ENCODE results near the gene ZNF19.

The ZNF19 gene

GRCh38 chr16:71467810-71468209, 21.3 kb downstream of the ZNF19 start:
- 0 to 30% methylated on average over 1 to 2 of the region's 9 CpGs for whole genome bisulfite sequencing, 2 experiments (ENCODE audit: insufficient coverage in 2 of 2)
- H3K9me3 ChIP-seq (ENCODE audit: control insufficient read depth, low read length), result no peaks in the 10 kb centered on the region
- H3K4me1 ChIP-seq (ENCODE audit: control insufficient read depth, insufficient read depth, low read length, poor library complexity, severe bottlenecking), result peaks cover 5% of the 10 kb centered on the region
- H3K36me3 ChIP-seq (ENCODE audit: control insufficient read depth, insufficient read depth, low read length), result no peaks in the 10 kb centered on the region
- H3K4me3 ChIP-seq (ENCODE audit: extremely low read depth, insufficient read depth, low read length, poor library complexity, severe bottlenecking), result no peak overlapping the region
- H3K27ac ChIP-seq (ENCODE audit: low read depth, low read length, severe bottlenecking), result no peak overlapping the region

GRCh38 chr16:71464231-71464630, 24.9 kb downstream of the ZNF19 start:
- Histone ChIP-seq H3K4me3 (ENCODE audit: extremely low read depth, insufficient read depth, low read length, poor library complexity, severe bottlenecking) (no peak overlapping the region), H3K27ac (ENCODE audit: low read depth, low read length, severe bottlenecking) (no peak overlapping the region), H3K9me3 (ENCODE audit: control insufficient read depth, low read length) (no peaks in the 10 kb centered on the region), H3K36me3 (ENCODE audit: control insufficient read depth, insufficient read depth, low read length) (no peaks in the 10 kb centered on the region), H3K4me1 (ENCODE audit: control insufficient read depth, insufficient read depth, low read length, poor library complexity, severe bottlenecking) (peaks cover 13% of the 10 kb centered on the region)
- no CpG with 5 or more reads among the region's 1 CpG for WGBS, 2 experiments (ENCODE audit: insufficient coverage in 2 of 2)

GRCh38 chr16:71461686-71462648, 27.2 kb downstream of the ZNF19 start, which contains the start of gene ZNF23:
Gene ZNF23 (minus strand): TSS chr16:71462247. CDS start chr16:71456796, 5,451 bp downstream.
- Histone ChIP-seq H3K27ac (ENCODE audit: low read depth, low read length, severe bottlenecking) (peak within 1 kb of the TSS; percentile 62), H3K36me3 (ENCODE audit: control insufficient read depth, insufficient read depth, low read length) (no peaks in the 10 kb centered on the region), H3K4me3 (ENCODE audit: extremely low read depth, insufficient read depth, low read length, poor library complexity, severe bottlenecking) (peak within 1 kb of the TSS; percentile 90), H3K4me1 (ENCODE audit: control insufficient read depth, insufficient read depth, low read length, poor library complexity, severe bottlenecking) (peaks cover 13% of the 10 kb centered on the region), H3K9me3 (ENCODE audit: control insufficient read depth, low read length) (no peaks in the 10 kb centered on the region)
- 0 to 1% methylated on average over 43 to 47 of the region's 52 CpGs for WGBS, 2 experiments (ENCODE audit: insufficient coverage in 2 of 2)

- H3K27ac ChIP-seq (ENCODE audit: low read depth, low read length, severe bottlenecking), result no peak overlapping the region
Observed at GRCh38 chr16:71460941-71461340, 28.2 kb downstream of the ZNF19 start.

GRCh38 chr16:71460236-71460635, 28.9 kb downstream of the ZNF19 start:
- H3K27ac ChIP-seq (ENCODE audit: low read depth, low read length, severe bottlenecking), result no peak overlapping the region
- no peak overlapping the region for H3K4me3 ChIP-seq (ENCODE audit: extremely low read depth, insufficient read depth, low read length, poor library complexity, severe bottlenecking)
- no peaks in the 10 kb centered on the region for H3K9me3 ChIP-seq (ENCODE audit: control insufficient read depth, low read length)
- peaks cover 13% of the 10 kb centered on the region for H3K4me1 ChIP-seq (ENCODE audit: control insufficient read depth, insufficient read depth, low read length, poor library complexity, severe bottlenecking)
- 79 to 88% methylated on average over 2 of the region's 4 CpGs for WGBS, 2 experiments (ENCODE audit: insufficient coverage in 2 of 2)
- peaks cover 16% of the 10 kb centered on the region for H3K36me3 ChIP-seq (ENCODE audit: control insufficient read depth, insufficient read depth, low read length)

More at GRCh38 chr16:71460941-71461340, 28.2 kb downstream of the ZNF19 start:
- no CpG with 5 or more reads among the region's 1 CpG for WGBS, 2 experiments (ENCODE audit: insufficient coverage in 2 of 2)
- peak overlapping the region; percentile 90 for H3K4me3 ChIP-seq (ENCODE audit: extremely low read depth, insufficient read depth, low read length, poor library complexity, severe bottlenecking)
- peaks cover 13% of the 10 kb centered on the region for H3K4me1 ChIP-seq (ENCODE audit: control insufficient read depth, insufficient read depth, low read length, poor library complexity, severe bottlenecking)
- peaks cover 9% of the 10 kb centered on the region for H3K36me3 ChIP-seq (ENCODE audit: control insufficient read depth, insufficient read depth, low read length)
- no peaks in the 10 kb centered on the region for H3K9me3 ChIP-seq (ENCODE audit: control insufficient read depth, low read length)

GRCh38 chr16:71459510-71459909, 29.6 kb downstream of the ZNF19 start:
- Histone ChIP-seq H3K36me3 (ENCODE audit: control insufficient read depth, insufficient read depth, low read length) (peaks cover 17% of the 10 kb centered on the region), H3K4me3 (ENCODE audit: extremely low read depth, insufficient read depth, low read length, poor library complexity, severe bottlenecking) (no peak overlapping the region), H3K4me1 (ENCODE audit: control insufficient read depth, insufficient read depth, low read length, poor library complexity, severe bottlenecking) (peaks cover 13% of the 10 kb centered on the region), H3K27ac (ENCODE audit: low read depth, low read length, severe bottlenecking) (no peak overlapping the region), H3K9me3 (ENCODE audit: control insufficient read depth, low read length) (no peaks in the 10 kb centered on the region)

- 90 to 100% methylated on average over 3 of the region's 4 CpGs for WGBS, 2 experiments (ENCODE audit: insufficient coverage in 2 of 2)
Observed at GRCh38 chr16:71456801-71457200, 32.3 kb downstream of the ZNF19 start.

GRCh38 chr16:71453036-71453435, 36.1 kb downstream of the ZNF19 start:
- no peaks in the 10 kb centered on the region for H3K4me1 ChIP-seq (ENCODE audit: control insufficient read depth, insufficient read depth, low read length, poor library complexity, severe bottlenecking)
- no peak overlapping the region for H3K27ac ChIP-seq (ENCODE audit: low read depth, low read length, severe bottlenecking)
- no peak overlapping the region for H3K4me3 ChIP-seq (ENCODE audit: extremely low read depth, insufficient read depth, low read length, poor library complexity, severe bottlenecking)
- H3K36me3 ChIP-seq (ENCODE audit: control insufficient read depth, insufficient read depth, low read length), result peaks cover 77% of the 10 kb centered on the region
- H3K9me3 ChIP-seq (ENCODE audit: control insufficient read depth, low read length), result peaks cover 37% of the 10 kb centered on the region

More at GRCh38 chr16:71456801-71457200, 32.3 kb downstream of the ZNF19 start:
- H3K27ac ChIP-seq (ENCODE audit: low read depth, low read length, severe bottlenecking), result no peak overlapping the region
- no peak overlapping the region for H3K4me3 ChIP-seq (ENCODE audit: extremely low read depth, insufficient read depth, low read length, poor library complexity, severe bottlenecking)
- H3K9me3 ChIP-seq (ENCODE audit: control insufficient read depth, low read length), result peaks cover 3% of the 10 kb centered on the region
- H3K4me1 ChIP-seq (ENCODE audit: control insufficient read depth, insufficient read depth, low read length, poor library complexity, severe bottlenecking), result peaks cover 13% of the 10 kb centered on the region
- H3K36me3 ChIP-seq (ENCODE audit: control insufficient read depth, insufficient read depth, low read length), result peaks cover 42% of the 10 kb centered on the region

- H3K9me3 ChIP-seq (ENCODE audit: control insufficient read depth, low read length), result peaks cover 63% of the 10 kb centered on the region
- H3K4me1 ChIP-seq (ENCODE audit: control insufficient read depth, insufficient read depth, low read length, poor library complexity, severe bottlenecking), result no peaks in the 10 kb centered on the region
- no peak overlapping the region for H3K4me3 ChIP-seq (ENCODE audit: extremely low read depth, insufficient read depth, low read length, poor library complexity, severe bottlenecking)
- peaks cover 62% of the 10 kb centered on the region for H3K36me3 ChIP-seq (ENCODE audit: control insufficient read depth, insufficient read depth, low read length)
- H3K27ac ChIP-seq (ENCODE audit: low read depth, low read length, severe bottlenecking), result no peak overlapping the region
- no CpG with 5 or more reads among the region's 3 CpGs for WGBS, 2 experiments (ENCODE audit: insufficient coverage in 2 of 2)
Observed at GRCh38 chr16:71449020-71449419, 40.1 kb downstream of the ZNF19 start.

- peaks cover 56% of the 10 kb centered on the region for H3K36me3 ChIP-seq (ENCODE audit: control insufficient read depth, insufficient read depth, low read length)
Observed at GRCh38 chr16:71448274-71448866, 40.8 kb downstream of the ZNF19 start.

GRCh38 chr16:71443714-71444113, 45.4 kb downstream of the ZNF19 start:
- 74 to 85% methylated on average over 6 of the region's 6 CpGs for whole genome bisulfite sequencing, 2 experiments (ENCODE audit: insufficient coverage in 2 of 2)
- H3K36me3 ChIP-seq (ENCODE audit: control insufficient read depth, insufficient read depth, low read length), result peaks cover 12% of the 10 kb centered on the region

More at GRCh38 chr16:71448274-71448866, 40.8 kb downstream of the ZNF19 start:
- 83 to 86% methylated on average over 2 of the region's 7 CpGs for WGBS, 2 experiments (ENCODE audit: insufficient coverage in 2 of 2)
- H3K4me1 ChIP-seq (ENCODE audit: control insufficient read depth, insufficient read depth, low read length, poor library complexity, severe bottlenecking), result no peaks in the 10 kb centered on the region
- peaks cover 63% of the 10 kb centered on the region for H3K9me3 ChIP-seq (ENCODE audit: control insufficient read depth, low read length)
- no peak overlapping the region for H3K4me3 ChIP-seq (ENCODE audit: extremely low read depth, insufficient read depth, low read length, poor library complexity, severe bottlenecking)
- no peak overlapping the region for H3K27ac ChIP-seq (ENCODE audit: low read depth, low read length, severe bottlenecking)

More at GRCh38 chr16:71443714-71444113, 45.4 kb downstream of the ZNF19 start:
- Histone ChIP-seq H3K27ac (ENCODE audit: low read depth, low read length, severe bottlenecking) (no peak overlapping the region), H3K4me1 (ENCODE audit: control insufficient read depth, insufficient read depth, low read length, poor library complexity, severe bottlenecking) (no peaks in the 10 kb centered on the region), H3K4me3 (ENCODE audit: extremely low read depth, insufficient read depth, low read length, poor library complexity, severe bottlenecking) (no peak overlapping the region), H3K9me3 (ENCODE audit: control insufficient read depth, low read length) (peaks cover 33% of the 10 kb centered on the region)
